Measurements from ENCODE around the gene RAB38. TPM values are rescaled to one million over a fixed set of nuclear protein-coding genes. Genes with fewer than 3 reads are reported as not detected.

Gene RAB38
- total and polyA plus RNA-seq, 2 donors (not counting 1 experiment from before 2014, with no cell fraction given), result 1.9 to 10.1 TPM

- TF ChIP-seq EZH2 (IDR thresholded peaks at IDR 0.05; ENCODE audit: low read length, missing control alignments), result no peak
- no peak for TF ChIP-seq CTCF (conservative IDR thresholded peaks at IDR 0.05 in 1 of 2, IDR thresholded peaks at IDR 0.05 in 1 of 2; ENCODE audit: low read depth in 1 of 2, low read length in 2 of 2)
These were observed 88.9 kb downstream of the RAB38 start for GRCh38 chr11:88086297-88086696.

GRCh38 chr11:88070437-88070836 is 104.8 kb downstream of the RAB38 start:
- no peak overlapping the region for H3K27ac ChIP-seq (ENCODE audit: insufficient read depth, low read length)
- H3K9me3 ChIP-seq (ENCODE audit: control insufficient read depth, insufficient read depth, low read depth, low read length), result no peaks in the 10 kb centered on the region
- H3K36me3 ChIP-seq (ENCODE audit: control insufficient read depth, insufficient read depth, low read length), result no peaks in the 10 kb centered on the region
- H3K4me1 ChIP-seq (ENCODE audit: control insufficient read depth, extremely low read depth, insufficient read depth, low read length), result no peaks in the 10 kb centered on the region
- no peak for DNase-seq (ENCODE audit: low read depth in 2 of 2)
- no peak overlapping the region for H3K4me3 ChIP-seq (replicated peaks in 1 of 4; ENCODE audit: control extremely low read depth in 1 of 4, insufficient read depth in 1 of 4, low read depth in 3 of 4, low read length in 4 of 4)
- TF ChIP-seq CTCF (conservative IDR thresholded peaks at IDR 0.05 in 1 of 2, IDR thresholded peaks at IDR 0.05 in 1 of 2; ENCODE audit: low read depth in 1 of 2, low read length in 2 of 2) (no peak), EZH2 (IDR thresholded peaks at IDR 0.05; ENCODE audit: low read length, missing control alignments) (no peak)
- no peaks in the 10 kb centered on the region for H4K20me1 ChIP-seq (ENCODE audit: control insufficient read depth, extremely low read depth, insufficient read depth, low read length)
- no peak overlapping the region for H2AFZ ChIP-seq (ENCODE audit: low read length)
- H3K79me2 ChIP-seq (ENCODE audit: control insufficient read depth, insufficient read depth, low read length), result no peaks in the 10 kb centered on the region
- H3K4me2 ChIP-seq (ENCODE audit: extremely low read depth, insufficient read depth, low read length), result no peak overlapping the region
- H3K9ac ChIP-seq (ENCODE audit: insufficient read depth, low read length), result no peak overlapping the region
- H3K27me3 ChIP-seq (ENCODE audit: control insufficient read depth, insufficient read depth, low read length), result no peaks in the 10 kb centered on the region

More at GRCh38 chr11:88086297-88086696, 88.9 kb downstream of the RAB38 start:
- H3K79me2 ChIP-seq (ENCODE audit: control insufficient read depth, insufficient read depth, low read length), result no peaks in the 10 kb centered on the region
- H3K4me2 ChIP-seq (ENCODE audit: extremely low read depth, insufficient read depth, low read length), result no peak overlapping the region
- H3K27ac ChIP-seq (ENCODE audit: insufficient read depth, low read length), result no peak overlapping the region
- H3K9ac ChIP-seq (ENCODE audit: insufficient read depth, low read length), result no peak overlapping the region
- no peak overlapping the region for H2AFZ ChIP-seq (ENCODE audit: low read length)
- no peaks in the 10 kb centered on the region for H3K9me3 ChIP-seq (ENCODE audit: control insufficient read depth, insufficient read depth, low read depth, low read length)
- H3K36me3 ChIP-seq (ENCODE audit: control insufficient read depth, insufficient read depth, low read length), result no peaks in the 10 kb centered on the region
- no peaks in the 10 kb centered on the region for H4K20me1 ChIP-seq (ENCODE audit: control insufficient read depth, extremely low read depth, insufficient read depth, low read length)
- no peaks in the 10 kb centered on the region for H3K4me1 ChIP-seq (ENCODE audit: control insufficient read depth, extremely low read depth, insufficient read depth, low read length)
- no peak for DNase-seq (ENCODE audit: low read depth in 2 of 2)
- H3K27me3 ChIP-seq (ENCODE audit: control insufficient read depth, insufficient read depth, low read length), result no peaks in the 10 kb centered on the region
- H3K4me3 ChIP-seq (replicated peaks in 1 of 4; ENCODE audit: control extremely low read depth in 1 of 4, insufficient read depth in 1 of 4, low read depth in 3 of 4, low read length in 4 of 4), result no peak overlapping the region

- no peak overlapping the region for H2AFZ ChIP-seq (ENCODE audit: low read length)
- DNase-seq (ENCODE audit: low read depth in 2 of 2), result no peak
- no peak overlapping the region for H3K27ac ChIP-seq (ENCODE audit: insufficient read depth, low read length)
- no peak overlapping the region for H3K9ac ChIP-seq (ENCODE audit: insufficient read depth, low read length)
- no peaks in the 10 kb centered on the region for H3K36me3 ChIP-seq (ENCODE audit: control insufficient read depth, insufficient read depth, low read length)
- no peaks in the 10 kb centered on the region for H3K27me3 ChIP-seq (ENCODE audit: control insufficient read depth, insufficient read depth, low read length)
- H3K4me3 ChIP-seq (replicated peaks in 1 of 4; ENCODE audit: control extremely low read depth in 1 of 4, insufficient read depth in 1 of 4, low read depth in 3 of 4, low read length in 4 of 4), result no peak overlapping the region
- no peak for TF ChIP-seq CTCF (conservative IDR thresholded peaks at IDR 0.05 in 1 of 2, IDR thresholded peaks at IDR 0.05 in 1 of 2; ENCODE audit: low read depth in 1 of 2, low read length in 2 of 2)
- TF ChIP-seq EZH2 (IDR thresholded peaks at IDR 0.05; ENCODE audit: low read length, missing control alignments), result no peak
- H4K20me1 ChIP-seq (ENCODE audit: control insufficient read depth, extremely low read depth, insufficient read depth, low read length), result no peaks in the 10 kb centered on the region
- H3K4me1 ChIP-seq (ENCODE audit: control insufficient read depth, extremely low read depth, insufficient read depth, low read length), result no peaks in the 10 kb centered on the region
- no peak overlapping the region for H3K4me2 ChIP-seq (ENCODE audit: extremely low read depth, insufficient read depth, low read length)
- H3K79me2 ChIP-seq (ENCODE audit: control insufficient read depth, insufficient read depth, low read length), result no peaks in the 10 kb centered on the region
- no peaks in the 10 kb centered on the region for H3K9me3 ChIP-seq (ENCODE audit: control insufficient read depth, insufficient read depth, low read depth, low read length)
These were observed 106.2 kb downstream of the RAB38 start for GRCh38 chr11:88068848-88069554.

Measured in fibroblast of lung (primary cell).